HEK293T (cell line): ENCODE measurements around the gene KLF6.

ENCODE experiments used
- ARNT ChIP-seq: fragments of 450-650 bp; IDR thresholded peaks from 2 replicates; pipeline ENCODE4 v1.6.1; 2017; ENCODE audit warnings: mild to moderate bottlenecking
- FOXM1 ChIP-seq: fragments of 450-650 bp; IDR thresholded peaks from 2 replicates; pipeline ENCODE4 v1.6.1; 2017; ENCODE audit warnings: mild to moderate bottlenecking, borderline replicate concordance
- HDGF ChIP-seq: fragments of 450-650 bp; IDR thresholded peaks from 2 replicates; pipeline ENCODE4 v1.6.1; 2017; ENCODE audit warnings: antibody characterized with exemption, borderline replicate concordance
- L3MBTL2 ChIP-seq: fragments of 450-650 bp; conservative IDR thresholded peaks from 2 replicates; pipeline ENCODE4 v1.6.1; 2016; ENCODE audit warnings: mild to moderate bottlenecking
- SUZ12 ChIP-seq: fragments of 450-650 bp; IDR thresholded peaks from 2 replicates; pipeline ENCODE4 v1.6.1; 2016; ENCODE audit warnings: mild to moderate bottlenecking
- ZNF384 ChIP-seq: fragments of 450-650 bp; IDR thresholded peaks from 2 replicates; pipeline ENCODE4 v1.6.1; 2016

- TF ChIP-seq SUZ12, result no peak
- no peak for TF ChIP-seq ZNF384
- peak; percentile 48; the same call in 1 of the 2 replicates for TF ChIP-seq L3MBTL2
- no peak for TF ChIP-seq FOXM1
- no peak for TF ChIP-seq HDGF
- no peak for TF ChIP-seq ARNT
These were observed 852 bp upstream of the KLF6 start for GRCh38 chr10:3785851-3786271.
